NK-92 (cell line): Measurements from ENCODE around the gene OR2V1.

ENCODE experiments used
- DNase-seq: peaks from one replicate; lab custom pipeline; 2025; ENCODE audit not compliant: unreplicated experiment; lab: John Stamatoyannopoulos, UW

Gene OR2V1

GRCh38 chr5:181076920-181077319 lies 54.0 kb downstream of the OR2V1 start:
- DNase-seq: no peak
